B cell (primary cell): ENCODE data around the gene CDK13. TPM values are rescaled to one million over a fixed set of nuclear protein-coding genes. Genes with fewer than 3 reads are reported as not detected.

ENCODE experiments used
- ATAC-seq: fragments of 200-7000 bp; cut with Tn5 transposase; one replicate; pipeline ENCODE4 v1.10.0; 2021; ENCODE audit warnings: low read depth, mild to moderate bottlenecking, moderate number of reproducible peaks, moderate library complexity
- CTCF ChIA-PET: fragments of 350-600 bp; sonication (Branson Sonifier 250); formaldehyde crosslinking; loops from one replicate; lab custom pipeline; 2021; ENCODE audit warnings: antibody characterized with exemption, inconsistent platforms; lab: Charles Lee
- POLR2A ChIA-PET: fragments of 350-600 bp; sonication (Branson Sonifier 250); formaldehyde crosslinking; loops from one replicate; lab custom pipeline; 2021; ENCODE audit warnings: antibody characterized with exemption; lab: Charles Lee
- DNase-seq: peaks from one replicate; pipeline ENCODE4 v3.0.0; 2013
- H2AFZ ChIP-seq: 2 replicates; pipeline ENCODE4 v1.6.1; 2012; ENCODE audit warnings: mild to moderate bottlenecking, low read depth, low read length; ENCODE audit not compliant: insufficient read depth, poor library complexity, severe bottlenecking
- H3K27ac ChIP-seq, 2 donors: 1 replicate in 1 of 2; 2 replicates in 1 of 2; pipeline ENCODE4 v1.5.1; 2012 to 2013; ENCODE audit warnings: low read length in 2 of 2, mild to moderate bottlenecking in 2 of 2, moderate library complexity in 1 of 2
- H3K27me3 ChIP-seq, 4 experiments: fragments of 200-600 bp in 1 of 4; sonication (generic) in 1 of 4; replicated peaks in 1 of 4; 1 replicate in 2 of 4; 2 replicates in 2 of 4; pipeline versions ENCODE4 v1.6.1 to v1.7.0; 2013 to 2016; ENCODE audit warnings: low read length in 3 of 4, mild to moderate bottlenecking in 2 of 4, mixed read lengths in 1 of 4, moderate library complexity in 1 of 4; ENCODE audit not compliant: insufficient read depth in 4 of 4, control insufficient read depth in 3 of 4; ENCODE audit errors: control extremely low read depth in 1 of 4
- H3K36me3 ChIP-seq, 2 experiments: replicated peaks in 1 of 2; 1 replicate in 1 of 2; 2 replicates in 1 of 2; pipeline versions ENCODE4 v1.6.1 to v1.7.1; 2013; ENCODE audit warnings: low read length in 1 of 2; ENCODE audit not compliant: insufficient read depth in 2 of 2, control insufficient read depth in 1 of 2; ENCODE audit errors: control extremely low read depth in 1 of 2, extremely low read depth in 1 of 2
- H3K4me1 ChIP-seq, 2 donors: fragments of 200-600 bp in 1 of 2; sonication (generic) in 1 of 2; 1 replicate in 1 of 2; 2 replicates in 1 of 2; pipeline versions ENCODE4 v1.5.1 to v1.6.1; 2013 to 2017; ENCODE audit warnings: low read length in 2 of 2; ENCODE audit not compliant: control insufficient read depth in 2 of 2, insufficient read depth in 2 of 2
- H3K4me2 ChIP-seq: replicated peaks from 2 replicates; pipeline ENCODE3; 2012; ENCODE audit warnings: mild to moderate bottlenecking, low read depth, low read length; ENCODE audit not compliant: poor library complexity, severe bottlenecking
- H3K4me3 ChIP-seq, 5 experiments: fragments of 200-600 bp in 1 of 5; sonication (generic) in 1 of 5; 1 replicate in 3 of 5; 2 replicates in 2 of 5; pipeline versions ENCODE4 v1.5.1 to v1.7.0; 2011 to 2016; ENCODE audit warnings: low read length in 4 of 5, mild to moderate bottlenecking in 4 of 5, low read depth in 2 of 5, control low read depth in 1 of 5, moderate library complexity in 1 of 5; ENCODE audit not compliant: insufficient read depth in 1 of 5; ENCODE audit errors: control extremely low read depth in 1 of 5, extremely low read depth in 1 of 5
- H3K79me2 ChIP-seq: fragments of 200-600 bp; sonication (generic); one replicate; pipeline ENCODE4 v1.6.0; 2016; ENCODE audit warnings: low read length; ENCODE audit not compliant: control insufficient read depth, insufficient read depth
- H3K9ac ChIP-seq: fragments of 200-600 bp; sonication (generic); 2 replicates; pipeline ENCODE4 v1.6.1; 2017; ENCODE audit warnings: mild to moderate bottlenecking, low read length, moderate library complexity
- H3K9me3 ChIP-seq, 3 donors: one replicate each; pipeline versions ENCODE4 v1.6.1 to v1.7.1; 2013; ENCODE audit warnings: low read length in 2 of 3; ENCODE audit not compliant: control insufficient read depth in 2 of 3, insufficient read depth in 1 of 3; ENCODE audit errors: control extremely low read depth in 1 of 3
- H4K20me1 ChIP-seq: 2 replicates; pipeline ENCODE4 v1.6.0; 2012; ENCODE audit warnings: mild to moderate bottlenecking, low read length; ENCODE audit not compliant: insufficient read depth, control insufficient read depth, poor library complexity, severe bottlenecking
- H3K27ac Mint-ChIP-seq: one replicate; pipeline ENCODE4 v1.8.0; 2021; ENCODE audit warnings: mixed read lengths
- H3K27me3 Mint-ChIP-seq: one replicate; pipeline ENCODE4 v1.8.0; 2021; ENCODE audit warnings: mixed read lengths
- H3K4me1 Mint-ChIP-seq: one replicate; pipeline ENCODE4 v1.8.0; 2021; ENCODE audit warnings: mixed read lengths
- H3K4me3 Mint-ChIP-seq: one replicate; pipeline ENCODE4 v1.8.0; 2021; ENCODE audit warnings: mixed read lengths
- H3K9me3 Mint-ChIP-seq: one replicate; pipeline ENCODE4 v1.8.0; 2022; ENCODE audit warnings: mixed read lengths; ENCODE audit not compliant: insufficient read depth
- CTCF ChIP-seq: fragments of 200-600 bp; IDR thresholded peaks from one replicate; pipeline ENCODE4 v1.8.0; 2022; ENCODE audit warnings: antibody characterized with exemption, mild to moderate bottlenecking
- EZH2 ChIP-seq: IDR thresholded peaks from 2 replicates; pipeline ENCODE4 v1.6.1; 2012; ENCODE audit warnings: borderline replicate concordance, low read depth, mild to moderate bottlenecking, moderate library complexity, low read length; ENCODE audit not compliant: insufficient read depth, poor library complexity, severe bottlenecking
- WGBS: methylation state at CpG from one replicate; pipeline ENCODE4 v1.1.5; 2013; ENCODE audit warnings: missing lambda C conversion rate; ENCODE audit not compliant: insufficient coverage; 5-methylcytosine and 5-hydroxymethylcytosine counted together
- intact Hi-C: fragments of 100-400 bp; cut with micrococcal nuclease; formaldehyde crosslinking; loops from one replicate; pipeline ENCODE4 v1.10.0; 2022
- polyA plus RNA-seq: library from polyadenylated mRNA; depleted of rRNA; stranded (reverse); fragments of >200 nt; gene quantifications from 2 replicates; pipeline ENCODE4 v1.2.3, GENCODE V29; 2012
- total RNA-seq, 2 donors: library from RNA; stranded (reverse); fragments of 120-200 nt in 1 of 2; gene quantifications; 1 replicate in 1 of 2; 2 replicates in 1 of 2; pipeline versions ENCODE4 v1.2.3 to v1.2.4, GENCODE V29; 2013 to 2022

Gene CDK13
- total and polyA plus RNA-seq, 2 donors (not counting 1 experiment from before 2014, with no cell fraction given), result 56.1 to 146 TPM

GRCh38 chr7:40098810-40099209 lies 148.8 kb downstream of the CDK13 start:
- H2AFZ ChIP-seq, result no peak overlapping the region
- ChIA-PET CTCF (no interaction called here), POLR2A (no interaction called here)
- Mint-ChIP-seq H3K27me3 (no peaks in the 10 kb centered on the region), H3K27ac (no peak overlapping the region), H3K4me1 (peaks cover 2% of the 10 kb centered on the region), H3K9me3 (no peaks in the 10 kb centered on the region), H3K4me3 (no peak overlapping the region)
- H3K4me2 ChIP-seq, result no peak overlapping the region
- peaks cover 4 to 26% of the 10 kb centered on the region in 2 experiments for H3K36me3 ChIP-seq
- TF ChIP-seq EZH2, result no peak
- no peak for TF ChIP-seq CTCF
- no peaks in the 10 kb centered on the region for H3K4me1 ChIP-seq
- no peaks in the 10 kb centered on the region for H3K79me2 ChIP-seq
- no peak for ATAC-seq
- H4K20me1 ChIP-seq, result no peaks in the 10 kb centered on the region
- no peak for DNase-seq
- H3K27ac ChIP-seq, result no peak overlapping the region
- H3K27me3 ChIP-seq, result no peaks in the 10 kb centered on the region
- intact Hi-C loops, result no loop called here
- no peak overlapping the region for H3K9ac ChIP-seq
- H3K9me3 ChIP-seq, result no peaks in the 10 kb centered on the region
- H3K4me3 ChIP-seq, result no peak overlapping the region

GRCh38 chr7:40099837-40100236 lies 149.8 kb downstream of the CDK13 start:
- no peak for ATAC-seq
- Mint-ChIP-seq H3K4me3 (no peak overlapping the region), H3K4me1 (peaks cover 2% of the 10 kb centered on the region), H3K27me3 (no peaks in the 10 kb centered on the region), H3K27ac (no peak overlapping the region), H3K9me3 (no peaks in the 10 kb centered on the region)
- Histone ChIP-seq H3K9ac (no peak overlapping the region), H3K4me2 (no peak overlapping the region), H4K20me1 (no peaks in the 10 kb centered on the region), H3K27me3 (no peaks in the 10 kb centered on the region), H3K36me3 (peaks cover 0 to 16% of the 10 kb centered on the region in 2 experiments), H2AFZ (no peak overlapping the region), H3K4me3 (no peak overlapping the region), H3K4me1 (no peaks in the 10 kb centered on the region), H3K9me3 (no peaks in the 10 kb centered on the region), H3K27ac (no peak overlapping the region), H3K79me2 (no peaks in the 10 kb centered on the region)
- TF ChIP-seq EZH2 (no peak), CTCF (no peak)
- intact Hi-C loops, result no loop called here
- no peak for DNase-seq
- WGBS, result 94% methylated on average over 2 of the region's 4 CpGs
- ChIA-PET CTCF (no interaction called here), POLR2A (no interaction called here)
